K562 (cell line): ENCODE measurements around the gene ARHGAP9.

Source experiments
- ETV1 ChIP-seq: fragments of 450-650 bp; conservative IDR thresholded peaks from 2 replicates; pipeline ENCODE4 v1.6.1; 2016; ENCODE audit warnings: missing genetic modification characterization, control low read depth, low read depth, missing compliant biosample characterization
- EWSR1 ChIP-seq: fragments of 450-650 bp; IDR thresholded peaks from 2 replicates; pipeline ENCODE4 v1.6.1; 2018; ENCODE audit warnings: borderline replicate concordance, mild to moderate bottlenecking, low read depth, moderate library complexity; ENCODE audit not compliant: partially characterized antibody
- SRSF7 ChIP-seq: fragments of 200-400 bp; formaldehyde crosslinking; optimal IDR thresholded peaks from 2 replicates; pipeline ENCODE3; 2017; ENCODE audit warnings: mild to moderate bottlenecking, low read depth, low read length
- USF2 ChIP-seq: sonication (generic); formaldehyde crosslinking; IDR thresholded peaks from 2 replicates; pipeline ENCODE4 v1.5.0; 2020; ENCODE audit warnings: missing genetic modification reagents
- YY1 ChIP-seq, 3 experiments: IDR thresholded peaks; 2 replicates each; pipeline ENCODE4 v1.6.1; 2011; ENCODE audit warnings: low read length in 2 of 3, mild to moderate bottlenecking in 2 of 3, moderate library complexity in 2 of 3, borderline replicate concordance in 1 of 3, control low read depth in 1 of 3, low read depth in 1 of 3; ENCODE audit not compliant: insufficient read depth in 3 of 3, insufficient replicate concordance in 2 of 3, control insufficient read depth in 1 of 3, insufficient read length in 1 of 3; ENCODE audit errors: extremely low read depth in 1 of 3
- ZNF224 ChIP-seq: sonication (generic); formaldehyde crosslinking; IDR thresholded peaks from 2 replicates; pipeline ENCODE4 v1.8.0; 2022; ENCODE audit warnings: mild to moderate bottlenecking, missing genetic modification reagents
- TF ChIP-seq, protein P1 (sequence below), 3 experiments: IDR thresholded peaks in 2 of 3; conservative IDR thresholded peaks in 1 of 3; 2 replicates each; pipeline ENCODE4 v1.5.1; 2011 to 2012; ENCODE audit warnings: low read length in 3 of 3, mild to moderate bottlenecking in 3 of 3, control low read depth in 2 of 3, improper control_type of control experiment in 1 of 3, inconsistent platforms in 1 of 3, low read depth in 1 of 3, mixed read lengths in 1 of 3, moderate library complexity in 1 of 3; ENCODE audit not compliant: insufficient read depth in 2 of 3

DNA sequence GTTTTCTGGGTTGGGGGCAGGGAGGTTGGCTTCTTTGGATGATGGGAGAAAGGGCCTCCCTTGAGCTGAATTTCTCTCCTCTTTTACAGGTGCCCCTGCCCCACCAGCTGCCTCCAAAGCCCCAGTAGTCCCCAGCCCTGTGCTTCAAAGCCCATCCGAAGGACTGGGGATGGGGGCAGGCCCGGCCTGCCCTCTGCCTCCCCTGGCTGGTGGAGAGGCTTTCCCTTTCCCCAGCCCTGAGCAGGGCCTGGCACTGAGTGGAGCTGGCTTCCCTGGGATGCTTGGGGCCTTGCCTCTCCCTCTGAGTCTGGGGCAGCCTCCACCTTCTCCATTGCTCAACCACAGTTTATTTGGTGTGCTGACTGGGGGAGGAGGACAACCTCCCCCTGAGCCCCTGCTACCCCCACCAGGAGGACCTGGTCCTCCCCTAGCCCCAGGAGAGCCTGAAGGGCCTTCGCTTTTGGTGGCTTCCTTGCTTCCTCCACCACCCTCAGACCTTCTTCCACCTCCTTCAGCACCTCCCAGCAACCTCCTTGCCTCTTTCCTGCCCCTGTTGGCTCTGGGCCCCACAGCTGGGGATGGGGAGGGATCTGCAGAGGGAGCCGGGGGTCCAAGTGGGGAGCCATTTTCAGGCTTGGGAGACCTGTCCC is 46.9 kb upstream of the ARHGAP9 start:
- TF ChIP-seq, protein P1, sequence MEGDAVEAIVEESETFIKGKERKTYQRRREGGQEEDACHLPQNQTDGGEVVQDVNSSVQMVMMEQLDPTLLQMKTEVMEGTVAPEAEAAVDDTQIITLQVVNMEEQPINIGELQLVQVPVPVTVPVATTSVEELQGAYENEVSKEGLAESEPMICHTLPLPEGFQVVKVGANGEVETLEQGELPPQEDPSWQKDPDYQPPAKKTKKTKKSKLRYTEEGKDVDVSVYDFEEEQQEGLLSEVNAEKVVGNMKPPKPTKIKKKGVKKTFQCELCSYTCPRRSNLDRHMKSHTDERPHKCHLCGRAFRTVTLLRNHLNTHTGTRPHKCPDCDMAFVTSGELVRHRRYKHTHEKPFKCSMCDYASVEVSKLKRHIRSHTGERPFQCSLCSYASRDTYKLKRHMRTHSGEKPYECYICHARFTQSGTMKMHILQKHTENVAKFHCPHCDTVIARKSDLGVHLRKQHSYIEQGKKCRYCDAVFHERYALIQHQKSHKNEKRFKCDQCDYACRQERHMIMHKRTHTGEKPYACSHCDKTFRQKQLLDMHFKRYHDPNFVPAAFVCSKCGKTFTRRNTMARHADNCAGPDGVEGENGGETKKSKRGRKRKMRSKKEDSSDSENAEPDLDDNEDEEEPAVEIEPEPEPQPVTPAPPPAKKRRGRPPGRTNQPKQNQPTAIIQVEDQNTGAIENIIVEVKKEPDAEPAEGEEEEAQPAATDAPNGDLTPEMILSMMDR (IDR thresholded peaks at IDR 0.05 in 2 of 3, conservative IDR thresholded peaks at IDR 0.05 in 1 of 3; ENCODE audit: insufficient read depth in 2 of 3, low read depth in 1 of 3, low read length in 3 of 3): no peak
- no peak for TF ChIP-seq SRSF7
- TF ChIP-seq ZNF224 (CRISPR knock-in tag): no peak
- no peak for TF ChIP-seq ETV1 (tag)
- no peak for TF ChIP-seq YY1 (IDR thresholded peaks at IDR 0.05; ENCODE audit: borderline replicate concordance in 1 of 3, control insufficient read depth in 1 of 3, extremely low read depth in 1 of 3, insufficient read depth in 3 of 3, insufficient read length in 1 of 3, insufficient replicate concordance in 2 of 3, low read depth in 1 of 3, low read length in 2 of 3)
- no peak for TF ChIP-seq EWSR1
- no peak for TF ChIP-seq USF2
